HL-60 (cell line): ENCODE measurements around the gene SSNA1.

Source experiments
- DNase-seq, 2 experiments: peaks; one replicate each; pipeline ENCODE4 v3.0.0-alpha.2; 2010 to 2020; ENCODE audit warnings: low read depth in 1 of 2, low spot score in 1 of 2
- H3K27ac ChIP-seq: fragments of 250-450 bp; sonication (Bioruptor Pico); replicated peaks from 2 replicates; pipeline ENCODE4 v1.5.1; 2020; ENCODE audit warnings: mild to moderate bottlenecking, moderate library complexity
- H3K27me3 ChIP-seq: fragments of 250-450 bp; sonication (Bioruptor Pico); 2 replicates; pipeline ENCODE4 v1.5.1; 2021; ENCODE audit warnings: mild to moderate bottlenecking, moderate library complexity; ENCODE audit not compliant: insufficient read depth, poor library complexity, severe bottlenecking
- H3K4me3 ChIP-seq: replicated peaks from 2 replicates; pipeline ENCODE4 v1.5.1; 2011; ENCODE audit warnings: mild to moderate bottlenecking, control low read depth, low read length; ENCODE audit not compliant: insufficient read depth
- CTCF ChIP-seq: IDR thresholded peaks from one replicate; pipeline ENCODE4 v1.5.1; 2011; ENCODE audit warnings: low read length, control low read depth, inconsistent platforms; ENCODE audit not compliant: insufficient read depth
- GABPA ChIP-seq: IDR thresholded peaks from 2 replicates; pipeline ENCODE4 v1.6.1; 2012; ENCODE audit warnings: low read depth
- POLR2AphosphoS5 ChIP-seq: IDR thresholded peaks from 2 replicates; pipeline ENCODE4 v1.6.1; 2012; ENCODE audit warnings: low read depth
- REST ChIP-seq: IDR thresholded peaks from 2 replicates; pipeline ENCODE4 v1.6.1; 2012; ENCODE audit warnings: low read depth; ENCODE audit not compliant: insufficient replicate concordance
- SPI1 ChIP-seq: IDR thresholded peaks from 2 replicates; pipeline ENCODE4 v1.6.1; 2012; ENCODE audit warnings: low read depth, mild to moderate bottlenecking, borderline replicate concordance

SSNA1 gene

GRCh38 chr9:137140151-137141012 lies 48.1 kb upstream of the SSNA1 start:
- DNase-seq = no peak
- peaks cover 45% of the 10 kb centered on the region for H3K27me3 ChIP-seq
- no peak overlapping the region for H3K4me3 ChIP-seq
- H3K27ac ChIP-seq = no peak overlapping the region
- no peak for TF ChIP-seq REST
- no peak for TF ChIP-seq POLR2AphosphoS5
- TF ChIP-seq SPI1 = no peak
- TF ChIP-seq CTCF = no peak
- no peak for TF ChIP-seq GABPA

- DNase-seq = no peak
- peaks cover 37% of the 10 kb centered on the region for H3K27me3 ChIP-seq
- H3K27ac ChIP-seq = no peak overlapping the region
- no peak overlapping the region for H3K4me3 ChIP-seq
- TF ChIP-seq POLR2AphosphoS5 (no peak), SPI1 (no peak), REST (no peak), CTCF (no peak)
Measured at GRCh38 chr9:137141050-137141810, 47.2 kb upstream of the SSNA1 start.

- Histone ChIP-seq H3K27ac (no peak overlapping the region), H3K4me3 (no peak overlapping the region), H3K27me3 (peaks cover 27% of the 10 kb centered on the region)
- no peak for DNase-seq
- TF ChIP-seq REST (no peak), GABPA (no peak), POLR2AphosphoS5 (no peak), SPI1 (no peak), CTCF (no peak)
Measured at GRCh38 chr9:137141976-137142936, 46.2 kb upstream of the SSNA1 start.
